Tibial nerve (tissue), 3 donors: ENCODE measurements around the gene MAGED2.

Source experiments
- POLR2A ChIP-seq, 2 donors: fragments of 450-650 bp; IDR thresholded peaks; one replicate each; pipeline ENCODE4 v1.6.1; 2017; ENCODE audit warnings: antibody characterized with exemption in 2 of 2, mild to moderate bottlenecking in 2 of 2, moderate library complexity in 2 of 2
- TF ChIP-seq, protein P1 (sequence below), 5 experiments: fragments of 200-600 bp in 3 of 5; fragments of 450-650 bp in 2 of 5; sonication (generic) in 3 of 5; IDR thresholded peaks; one replicate each; pipeline ENCODE4 v1.5.1; 2016 to 2019; ENCODE audit warnings: antibody characterized with exemption in 5 of 5, mild to moderate bottlenecking in 3 of 5, moderate library complexity in 2 of 5

DNA sequence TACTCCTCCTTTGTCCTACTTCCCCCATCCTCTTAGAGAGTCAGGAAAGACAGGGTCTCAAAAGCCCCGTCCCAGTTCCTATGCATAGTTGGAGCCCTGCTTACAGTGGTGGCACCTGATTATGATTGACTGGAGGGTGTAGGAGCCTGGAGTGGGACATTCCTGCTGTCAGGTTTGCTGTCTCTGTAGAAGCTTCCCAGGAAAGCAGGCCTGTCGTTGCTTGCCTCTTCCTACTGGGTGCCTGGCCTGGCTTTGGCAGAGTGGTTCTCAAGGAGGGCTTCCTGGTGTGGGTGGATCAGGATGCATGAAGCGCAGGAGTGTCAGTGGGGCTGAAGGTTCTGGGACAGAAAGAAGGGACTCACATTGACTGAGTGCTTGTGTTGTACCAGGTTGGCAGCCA is 4.8 kb downstream of the MAGED2 start:
- TF ChIP-seq, protein P1, sequence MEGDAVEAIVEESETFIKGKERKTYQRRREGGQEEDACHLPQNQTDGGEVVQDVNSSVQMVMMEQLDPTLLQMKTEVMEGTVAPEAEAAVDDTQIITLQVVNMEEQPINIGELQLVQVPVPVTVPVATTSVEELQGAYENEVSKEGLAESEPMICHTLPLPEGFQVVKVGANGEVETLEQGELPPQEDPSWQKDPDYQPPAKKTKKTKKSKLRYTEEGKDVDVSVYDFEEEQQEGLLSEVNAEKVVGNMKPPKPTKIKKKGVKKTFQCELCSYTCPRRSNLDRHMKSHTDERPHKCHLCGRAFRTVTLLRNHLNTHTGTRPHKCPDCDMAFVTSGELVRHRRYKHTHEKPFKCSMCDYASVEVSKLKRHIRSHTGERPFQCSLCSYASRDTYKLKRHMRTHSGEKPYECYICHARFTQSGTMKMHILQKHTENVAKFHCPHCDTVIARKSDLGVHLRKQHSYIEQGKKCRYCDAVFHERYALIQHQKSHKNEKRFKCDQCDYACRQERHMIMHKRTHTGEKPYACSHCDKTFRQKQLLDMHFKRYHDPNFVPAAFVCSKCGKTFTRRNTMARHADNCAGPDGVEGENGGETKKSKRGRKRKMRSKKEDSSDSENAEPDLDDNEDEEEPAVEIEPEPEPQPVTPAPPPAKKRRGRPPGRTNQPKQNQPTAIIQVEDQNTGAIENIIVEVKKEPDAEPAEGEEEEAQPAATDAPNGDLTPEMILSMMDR (IDR thresholded peaks at IDR 0.05), result no peak
- TF ChIP-seq POLR2A (IDR thresholded peaks at IDR 0.05), result no peak
